Stimulated activated CD4-positive, alpha-beta T cell treated with anti-CD3 and anti-CD28 coated beads, Interleukin-12 subunit alpha, Interleukin-12 subunit beta, amount 100 ng/mL, for 4 hours (primary cell): Measurements from ENCODE around the gene IL31.
A peak's percentile ranks its signal among the peaks of the same experiment; 100 is the strongest.
"Not testable (repeated sequence)": the region's sequence is repeated elsewhere in the genome, so short reads cannot be mapped to it uniquely, and the experiment has no call there.

Experiments used
- DNase-seq: peaks from one replicate; pipeline ENCODE4 v3.0.0-alpha.2; 2020

Gene IL31

DNA sequence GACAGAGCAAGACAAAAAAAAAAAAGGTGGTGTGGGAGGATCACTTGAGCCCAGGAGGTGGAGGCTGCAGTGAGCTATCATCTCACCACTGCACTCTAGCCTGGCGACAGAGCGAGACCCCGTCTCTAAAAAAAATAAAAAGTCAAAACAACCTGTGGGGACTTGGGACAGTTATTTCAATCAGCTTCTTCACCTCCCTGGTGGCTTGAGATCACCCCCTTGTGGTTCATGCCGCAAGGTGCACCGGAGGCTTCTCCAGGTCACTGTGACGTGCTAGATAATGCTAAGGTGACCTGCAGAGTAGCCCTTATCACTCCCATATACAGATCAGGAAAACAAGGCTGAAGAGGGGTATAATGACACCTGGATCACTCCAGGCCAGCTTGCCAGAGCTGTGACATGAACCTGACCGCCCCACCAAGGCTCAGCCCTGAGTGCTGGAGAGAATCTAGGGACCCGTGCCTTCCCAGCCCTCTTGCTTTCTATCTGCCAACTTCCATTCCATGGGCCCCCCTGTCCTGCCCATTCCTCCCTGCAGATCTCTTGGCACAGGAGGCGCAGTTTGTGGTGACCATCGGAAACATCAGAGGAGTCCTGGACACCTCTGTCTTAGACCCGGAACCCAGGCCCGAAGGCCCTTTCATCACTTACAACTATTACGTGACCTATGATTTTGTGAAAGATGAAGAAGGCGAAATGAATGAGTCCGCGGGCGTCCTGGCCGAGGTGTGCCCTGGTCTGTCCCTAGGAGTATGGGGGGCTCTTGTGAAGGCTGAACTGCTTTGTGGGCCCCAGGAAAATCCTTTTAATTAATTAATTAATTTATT lies 17.0 kb upstream of the IL31 start:
- DNase-seq: peak; percentile 60

DNA sequence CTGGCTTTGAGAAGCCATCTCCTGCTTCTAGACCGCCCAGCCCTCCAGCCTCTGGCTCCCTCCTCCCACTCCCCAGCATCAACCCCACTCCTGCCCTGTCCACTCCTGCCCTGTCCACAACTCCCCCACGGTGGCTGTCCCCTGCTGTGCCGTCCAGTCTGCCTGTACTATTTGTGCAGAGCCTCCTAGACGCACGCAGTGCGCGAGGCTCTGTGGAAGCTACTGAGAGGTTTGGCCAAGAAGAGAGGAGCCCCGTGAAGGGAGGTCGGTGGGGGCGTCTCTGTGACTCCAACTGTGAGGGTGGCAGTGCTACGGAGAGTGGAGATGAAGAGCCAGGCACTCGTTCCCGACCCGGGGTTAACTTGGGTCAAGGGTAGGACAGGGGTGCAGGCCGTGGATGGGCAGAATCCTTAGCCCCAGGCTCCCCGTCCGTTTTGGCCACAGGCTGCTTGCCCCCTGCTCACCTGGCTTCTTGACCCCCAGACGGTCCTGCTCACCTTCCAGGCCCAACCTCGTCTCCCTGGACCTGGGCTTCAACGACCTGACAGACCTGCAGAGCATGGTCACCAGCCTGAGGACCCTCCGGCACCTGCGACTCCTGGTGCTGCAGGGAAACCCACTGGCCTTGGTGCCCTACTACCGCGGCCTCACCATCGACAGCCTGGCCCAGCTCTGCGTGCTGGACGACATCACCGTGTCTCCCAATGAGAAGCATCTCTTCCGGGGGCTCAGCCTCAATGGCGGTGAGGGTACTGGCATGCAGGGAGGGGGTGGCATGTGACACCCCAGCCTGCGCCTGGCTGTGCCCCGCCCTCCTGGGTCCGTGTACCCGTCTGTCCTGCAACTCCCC lies 15.8 kb upstream of the IL31 start:
- DNase-seq: no peak

DNA sequence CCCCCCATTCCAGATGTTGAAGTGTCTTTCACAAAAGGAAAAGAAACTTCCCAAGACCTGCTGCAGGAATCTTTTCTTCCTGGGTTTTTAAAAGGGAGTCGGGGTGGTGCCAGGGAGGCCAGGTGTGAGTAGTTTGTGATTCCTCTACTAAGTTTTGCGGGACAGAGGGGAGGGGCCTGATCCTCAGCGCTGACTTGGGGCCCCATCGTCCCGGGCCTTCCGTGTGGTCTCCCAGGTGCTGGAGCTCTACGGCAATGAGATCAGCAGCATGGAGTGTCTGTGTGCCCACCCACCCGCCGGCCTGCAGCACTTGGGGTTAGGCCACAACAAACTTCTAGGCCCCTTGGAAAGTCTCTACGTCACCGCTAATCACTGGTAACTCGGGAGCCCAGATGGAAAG lies 13.4 kb upstream of the IL31 start:
- DNase-seq: no peak

GRCh38 chr12:122185494-122186082 lies 11.6 kb upstream of the IL31 start:
- DNase-seq: no peak

DNA sequence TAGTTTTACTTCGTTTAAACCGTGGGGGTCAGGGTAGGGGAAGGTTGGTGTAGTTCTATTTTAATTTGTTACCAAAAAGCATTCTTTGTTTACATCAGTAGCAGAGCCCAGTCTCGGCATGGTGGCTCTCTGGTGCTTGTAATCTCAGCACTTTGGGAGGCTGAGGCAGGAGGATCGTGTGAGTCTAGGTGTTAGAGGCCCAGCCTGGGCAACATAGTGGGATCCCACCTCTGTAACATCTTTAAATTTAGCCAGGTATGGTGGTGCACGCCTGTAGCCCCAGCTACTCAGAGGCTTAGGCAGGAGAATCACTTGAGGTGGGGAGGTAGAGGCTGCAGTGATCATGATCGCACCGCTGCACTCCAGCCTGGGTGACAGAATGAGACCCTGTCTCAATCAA lies 11.1 kb upstream of the IL31 start:
- no peak for DNase-seq

- DNase-seq: no peak
Observed at GRCh38 chr12:122184517-122184916, 10.5 kb upstream of the IL31 start.

DNA sequence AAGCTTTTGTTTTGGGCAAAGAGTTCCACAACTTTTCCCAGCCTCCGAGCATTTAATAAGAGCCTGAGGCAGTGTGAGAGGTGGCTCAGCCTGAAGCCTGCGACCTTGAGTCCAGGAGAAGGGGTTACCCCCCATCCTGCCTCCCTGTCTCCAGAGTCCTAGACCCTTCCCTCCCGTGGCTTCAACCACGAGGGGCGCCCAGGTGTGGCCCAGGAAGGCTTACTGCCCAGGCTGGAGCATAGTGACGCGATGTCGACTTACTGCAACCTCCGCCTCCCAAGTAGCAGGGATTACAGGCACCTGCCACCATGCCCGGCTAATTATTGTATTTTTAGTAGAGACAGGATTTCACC lies 9.5 kb upstream of the IL31 start:
- no peak for DNase-seq

- no peak for DNase-seq
Observed at GRCh38 chr12:122182887-122183587, 9.0 kb upstream of the IL31 start, which contains the start of gene LRRC43. TSS of gene LRRC43 (plus strand) at chr12:122183123. CDS start at chr12:122183145, 22 bp downstream.

GRCh38 chr12:122176473-122176872 lies 2.5 kb upstream of the IL31 start:
- DNase-seq: not testable (repeated sequence)

GRCh38 chr12:122172262-122172939 lies 1.6 kb downstream of the IL31 start:
- DNase-seq: no peak

GRCh38 chr12:122171399-122171798 lies 2.6 kb downstream of the IL31 start:
- DNase-seq: no peak

DNA sequence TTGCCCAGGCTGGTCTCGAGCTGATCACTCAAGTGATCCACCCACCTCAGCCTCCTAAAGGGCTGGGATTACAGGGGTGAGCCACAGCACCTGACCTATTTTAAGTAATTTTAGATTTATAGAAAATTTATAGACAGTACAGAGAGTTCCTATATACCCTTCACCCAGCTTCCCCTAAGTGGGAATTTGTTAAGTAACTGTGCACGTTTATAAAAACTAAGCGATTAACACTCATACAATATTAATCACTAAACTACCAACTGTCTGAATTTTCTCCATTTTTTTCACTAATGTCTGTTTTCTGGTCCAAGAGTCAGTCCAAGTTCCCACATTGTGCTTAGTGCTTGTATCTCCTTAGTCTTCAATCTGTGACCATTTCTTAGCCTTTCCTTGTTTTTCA lies 5.5 kb downstream of the IL31 start:
- DNase-seq: no peak

DNA sequence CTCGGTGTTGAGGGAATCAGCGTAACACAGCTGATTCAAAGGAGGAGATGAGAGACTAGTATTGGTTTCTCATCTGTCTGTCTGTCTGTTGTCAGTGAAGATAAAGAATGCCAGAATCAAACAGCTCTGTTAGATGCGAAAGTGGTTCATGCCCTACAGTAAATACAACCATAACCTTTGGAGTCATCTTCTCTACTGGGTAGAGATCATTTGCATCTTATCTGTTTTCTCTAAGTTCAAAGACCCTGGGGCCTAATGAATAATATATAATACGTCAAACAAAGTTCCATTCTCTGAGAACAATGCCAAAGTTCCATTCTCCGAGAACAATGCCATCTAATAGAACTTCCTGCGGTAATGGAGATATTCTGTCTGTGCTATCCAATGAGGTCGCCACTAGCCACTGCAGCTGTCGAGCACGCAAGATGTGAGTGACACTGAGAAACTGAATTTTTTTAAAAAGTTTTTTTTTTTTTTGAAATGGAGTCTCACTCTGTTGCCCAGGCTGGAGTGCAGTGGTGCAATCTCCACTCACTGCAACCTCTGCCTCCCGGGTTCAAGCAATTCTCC lies 6.6 kb downstream of the IL31 start:
- DNase-seq: no peak

DNA sequence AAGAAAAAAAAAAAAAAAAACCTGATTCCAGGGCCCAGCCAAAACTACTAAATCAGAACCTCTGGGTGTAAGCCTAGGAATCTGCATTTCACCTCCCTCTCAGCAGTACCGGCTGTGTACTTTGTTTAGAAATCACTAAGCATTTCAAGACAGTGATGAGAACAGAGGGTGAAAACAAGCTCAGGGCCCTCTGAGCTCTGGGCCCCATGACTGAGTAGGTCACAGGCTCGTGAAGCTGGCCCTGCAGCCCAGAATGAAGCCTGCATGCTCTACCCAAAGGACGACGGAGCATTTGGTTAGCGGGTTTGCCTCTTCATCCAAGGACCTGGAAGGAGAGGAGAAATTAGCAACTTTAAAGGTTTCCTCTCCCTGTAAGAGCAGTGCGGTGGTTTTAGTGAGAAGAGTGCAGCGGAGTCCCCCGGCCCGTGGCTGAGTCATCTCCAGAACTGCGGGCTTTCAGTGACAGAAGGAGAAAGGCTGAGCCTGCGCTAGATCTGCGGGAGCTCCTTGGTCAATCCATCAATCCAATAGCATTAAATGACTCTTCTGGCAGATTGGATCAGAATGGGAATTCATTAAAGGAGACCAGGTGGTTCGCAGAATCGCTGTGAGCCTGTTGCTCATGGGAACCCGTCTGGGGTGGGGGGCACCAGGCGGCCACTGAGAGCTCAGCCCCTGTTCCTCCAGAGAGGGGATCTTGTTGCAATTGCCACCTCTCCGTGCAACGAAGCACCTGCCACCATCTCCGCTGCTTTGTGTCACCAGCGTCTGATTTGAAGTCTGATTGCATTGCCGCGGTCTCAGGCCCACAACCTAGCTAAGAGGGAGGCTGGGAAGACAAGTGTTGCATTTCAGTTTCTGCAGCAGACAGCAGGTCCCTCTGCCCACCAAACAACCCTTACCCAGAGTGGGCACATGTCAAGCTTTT lies 7.3 kb downstream of the IL31 start:
- no peak for DNase-seq

DNA sequence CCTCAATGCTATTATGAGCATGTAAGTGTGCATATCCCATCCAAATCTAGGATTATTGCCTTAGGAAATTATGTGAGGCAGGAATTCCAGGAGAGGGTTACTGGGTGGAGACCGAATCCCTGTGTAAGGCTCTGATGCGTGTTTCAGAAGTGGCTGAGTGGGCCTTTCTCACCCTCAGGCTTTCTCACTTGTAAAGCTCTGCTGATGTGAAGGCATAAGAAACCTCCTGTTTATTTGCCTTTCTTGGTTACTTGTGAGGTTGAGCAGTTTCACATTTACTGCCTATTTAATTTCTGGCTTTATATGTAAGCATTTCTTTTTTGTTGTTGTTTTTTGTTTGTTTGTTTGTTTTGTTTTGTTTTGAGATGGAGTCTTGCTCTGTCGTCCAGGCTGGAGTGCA lies 11.0 kb downstream of the IL31 start:
- DNase-seq: no peak

DNA sequence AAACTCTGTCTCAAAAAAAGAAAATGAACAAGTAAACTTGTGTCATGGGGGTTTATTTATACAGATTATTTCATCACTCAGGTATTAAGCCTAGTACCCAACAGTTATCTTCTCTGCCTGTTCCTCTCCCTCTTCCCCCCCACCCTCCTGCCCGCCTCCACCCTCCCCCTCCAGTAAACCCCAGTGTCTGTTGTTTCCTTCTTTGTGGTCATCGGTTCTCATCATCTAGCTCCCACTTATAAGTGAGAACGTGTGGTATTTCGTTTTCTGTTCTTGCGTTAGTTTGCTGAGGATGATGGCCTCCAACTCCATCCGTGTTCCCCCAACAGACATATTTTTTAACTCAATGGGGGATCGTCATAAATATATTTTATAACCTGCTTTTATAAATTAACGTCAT lies 12.3 kb downstream of the IL31 start:
- DNase-seq: no peak

DNA sequence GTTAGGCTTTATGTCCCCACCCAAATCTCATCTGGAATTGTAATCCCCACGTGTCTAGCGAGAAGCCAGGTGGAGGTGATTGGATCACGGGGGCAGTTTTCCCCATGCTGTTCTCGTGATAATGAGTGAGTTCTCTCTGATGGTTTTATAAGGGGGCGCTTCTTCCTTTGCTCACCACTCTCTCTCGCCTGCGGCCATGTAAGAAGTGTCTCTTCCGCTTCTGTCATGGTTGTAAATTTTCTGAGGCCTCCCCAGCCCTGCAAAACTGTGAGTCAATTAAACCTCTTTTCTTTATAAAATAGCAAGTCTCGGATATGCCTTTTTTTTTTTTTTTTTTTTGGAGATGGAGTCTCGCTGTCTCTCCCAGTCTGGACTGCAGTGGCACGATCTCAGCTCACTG lies 13.3 kb downstream of the IL31 start:
- DNase-seq: no peak

- DNase-seq: no peak
Observed at GRCh38 chr12:122159882-122160281, 14.1 kb downstream of the IL31 start.

- no peak for DNase-seq
Observed at GRCh38 chr12:122158700-122159285, 15.2 kb downstream of the IL31 start.

- DNase-seq: no peak
Observed at GRCh38 chr12:122155705-122156104, 18.3 kb downstream of the IL31 start.

DNA sequence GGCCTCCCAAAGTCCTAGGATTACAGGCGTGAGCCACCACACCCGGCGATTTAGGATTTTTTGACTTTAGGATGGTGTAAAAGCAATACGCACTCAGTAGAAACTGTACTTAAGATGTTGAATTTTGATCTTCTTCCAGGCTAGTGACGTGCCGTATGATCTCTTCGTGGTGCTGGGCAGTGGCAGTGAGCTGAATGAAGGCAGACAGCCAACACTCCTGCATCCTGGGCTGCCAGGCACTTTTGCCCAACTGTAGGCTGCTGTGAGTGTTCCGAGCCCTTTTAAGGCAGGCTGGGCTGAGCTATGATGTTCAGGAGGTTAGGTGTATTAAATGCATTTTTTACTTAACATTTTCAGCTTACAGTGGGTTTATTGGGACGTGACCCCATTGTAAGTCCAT lies 21.3 kb downstream of the IL31 start:
- no peak for DNase-seq
